ENCODE measurements around the gene GPM6B. TPM values are rescaled to one million over a fixed set of nuclear protein-coding genes. Genes with fewer than 3 reads are reported as not detected.

Gene GPM6B
- total and polyA plus RNA-seq, 7 donors: 1.1 to 3.9 (median 2.5) TPM

DNA sequence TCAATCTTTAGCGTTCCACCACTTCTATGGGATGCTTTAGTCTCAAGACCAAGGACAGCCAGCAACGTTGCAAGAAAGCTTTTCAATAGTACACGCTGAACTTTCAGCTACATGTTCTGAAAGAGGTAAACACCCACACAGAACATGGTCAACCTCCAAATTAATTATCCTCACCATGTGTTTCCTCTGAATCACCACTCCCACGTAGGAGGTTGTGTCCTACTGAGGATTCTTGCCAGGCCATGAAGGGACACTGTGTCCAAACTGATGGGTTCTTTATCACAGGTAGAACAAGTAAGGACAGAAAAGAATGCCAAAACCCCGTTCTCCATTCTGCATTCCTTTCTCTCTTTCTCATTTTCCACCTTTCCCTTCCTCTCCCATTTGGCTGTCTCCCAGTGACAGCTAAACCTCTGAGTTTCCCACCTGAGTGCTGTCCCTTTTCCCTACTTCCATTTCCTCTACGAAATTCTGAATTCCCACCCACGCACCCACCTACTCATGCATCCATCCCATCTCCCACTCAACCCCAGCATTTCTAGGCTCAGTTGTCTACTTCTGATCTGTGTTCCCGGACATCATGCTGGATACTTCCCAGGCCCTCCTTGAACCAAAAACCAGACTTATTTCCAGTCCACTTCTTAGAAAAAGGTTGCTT is 29.0 kb upstream of the GPM6B start:
- Histone ChIP-seq H3K27me3 (ENCODE audit: insufficient read depth in 3 of 3, low read length in 2 of 3) (peaks cover 0 to 15% (median 0%) of the 10 kb centered on the region in 3 donors), H3K4me3 (no peak overlapping the region), H3K4me1 (no peaks in the 10 kb centered on the region), H3K27ac (no peak overlapping the region), H3K36me3 (ENCODE audit: insufficient read depth in 1 of 2, low read depth in 1 of 2) (no peaks in the 10 kb centered on the region), H3K9me3 (no peaks in the 10 kb centered on the region)
- DNase-seq (no peak), ATAC-seq (no peak)
- intact Hi-C loops (cut with DNase I): no loop called here
- 52 to 68% (median 65%) methylated on average over 8 of the region's 8 CpGs for WGBS, 3 donors
- no peak for TF ChIP-seq CTCF (IDR thresholded peaks at IDR 0.05)

GRCh38 chrX:13843150-13843721 is 26.3 kb upstream of the GPM6B start:
- 76 to 100% (median 92%) methylated on average over 1 of the region's 1 CpG for WGBS, 3 donors
- H3K4me3 ChIP-seq: no peak overlapping the region
- peaks cover 0 to 26% (median 0%) of the 10 kb centered on the region in 3 donors for H3K27me3 ChIP-seq (ENCODE audit: insufficient read depth in 3 of 3, low read length in 2 of 3)
- no peaks in the 10 kb centered on the region for H3K36me3 ChIP-seq (ENCODE audit: insufficient read depth in 1 of 2, low read depth in 1 of 2)
- ATAC-seq (no peak), DNase-seq (no peak)
- no peaks in the 10 kb centered on the region for H3K9me3 ChIP-seq
- no peak for TF ChIP-seq CTCF (IDR thresholded peaks at IDR 0.05)
- intact Hi-C loops (cut with DNase I): no loop called here
- H3K27ac ChIP-seq: no peak overlapping the region
- no peaks in the 10 kb centered on the region for H3K4me1 ChIP-seq

- intact Hi-C loops (cut with DNase I): no loop called here
- Histone ChIP-seq H3K27me3 (ENCODE audit: insufficient read depth in 3 of 3, low read length in 2 of 3) (peaks cover 0 to 40% (median 0%) of the 10 kb centered on the region in 3 donors), H3K4me3 (no peak overlapping the region), H3K27ac (no peak overlapping the region), H3K36me3 (ENCODE audit: insufficient read depth in 1 of 2, low read depth in 1 of 2) (no peaks in the 10 kb centered on the region), H3K9me3 (no peaks in the 10 kb centered on the region), H3K4me1 (no peaks in the 10 kb centered on the region)
- 87 to 90% (median 89%) methylated on average over 7 of the region's 7 CpGs for WGBS, 3 donors
- no peak for DNase-seq
- no peak for TF ChIP-seq CTCF (IDR thresholded peaks at IDR 0.05)
- no peak for ATAC-seq
Measured at GRCh38 chrX:13840121-13840520, 23.2 kb upstream of the GPM6B start.

DNA sequence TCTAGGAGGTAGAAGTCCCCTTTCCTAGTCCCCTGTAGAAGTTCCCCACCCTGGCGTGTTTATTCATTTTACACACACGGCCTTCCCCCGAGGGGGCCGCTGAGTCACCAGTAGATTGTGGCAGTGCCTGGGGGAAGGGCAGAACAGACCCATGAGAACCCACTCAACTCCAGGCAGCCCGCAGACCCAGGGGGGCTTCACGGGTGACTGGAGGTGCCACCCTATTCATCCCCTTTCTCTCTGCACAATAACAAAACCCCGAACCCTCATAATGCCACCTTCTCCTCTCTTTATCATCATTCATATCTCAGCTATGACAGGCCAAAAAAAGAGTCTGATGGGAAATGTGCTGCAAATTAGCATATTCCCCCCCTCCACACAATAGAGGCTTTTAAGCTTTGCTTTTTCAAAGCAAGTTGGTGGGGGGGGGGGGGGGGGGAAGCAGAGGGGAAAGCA is 20.4 kb upstream of the GPM6B start:
- no peaks in the 10 kb centered on the region for H3K4me1 ChIP-seq
- H3K27ac ChIP-seq: no peak overlapping the region
- intact Hi-C loops (cut with DNase I): no loop called here
- H3K36me3 ChIP-seq (ENCODE audit: insufficient read depth in 1 of 2, low read depth in 1 of 2): no peaks in the 10 kb centered on the region
- 15 to 53% (median 42%) methylated on average over 6 to 7 of the region's 7 CpGs for WGBS, 3 donors
- peaks cover 0 to 33% (median 0%) of the 10 kb centered on the region in 3 donors for H3K27me3 ChIP-seq (ENCODE audit: insufficient read depth in 3 of 3, low read length in 2 of 3)
- DNase-seq (no peak), ATAC-seq (no peak)
- TF ChIP-seq CTCF (IDR thresholded peaks at IDR 0.05): no peak
- no peaks in the 10 kb centered on the region for H3K9me3 ChIP-seq
- H3K4me3 ChIP-seq: no peak overlapping the region

Data from psoas muscle (tissue), 8 donors.